Neural progenitor cell (in vitro differentiated cells): Measurements from ENCODE around the gene JMJD7. TPM values are rescaled to one million over a fixed set of nuclear protein-coding genes. Genes with fewer than 3 reads are reported as not detected.

Source experiments
- DNase-seq: peaks from one replicate; pipeline ENCODE4 v3.0.0-alpha.2; 2016; ENCODE audit warnings: low spot score
- H2AFZ ChIP-seq: fragments of 200-600 bp; sonication (generic); replicated peaks from 2 replicates; pipeline ENCODE4 v1.6.1; 2016; ENCODE audit warnings: antibody characterized with exemption
- H3F3A ChIP-seq: fragments of 200-600 bp; sonication (generic); 2 replicates; pipeline ENCODE4 v1.6.1; 2016; ENCODE audit warnings: antibody characterized with exemption, low read depth
- H3K27ac ChIP-seq: fragments of 200-600 bp; sonication (generic); 2 replicates; pipeline ENCODE4 v1.5.1; 2016; ENCODE audit warnings: mild to moderate bottlenecking
- H3K27me3 ChIP-seq: fragments of 200-600 bp; sonication (generic); 2 replicates; pipeline ENCODE4 v1.6.1; 2016; ENCODE audit warnings: mild to moderate bottlenecking, moderate library complexity
- H3K36me3 ChIP-seq: fragments of 200-600 bp; sonication (generic); 2 replicates; pipeline ENCODE4 v1.5.1; 2016
- H3K4me1 ChIP-seq: fragments of 200-600 bp; sonication (generic); 2 replicates; pipeline ENCODE4 v1.6.1; 2016; ENCODE audit warnings: mixed run types
- H3K4me2 ChIP-seq: fragments of 200-600 bp; sonication (generic); 2 replicates; pipeline ENCODE4 v1.6.1; 2016
- H3K4me3 ChIP-seq: fragments of 200-600 bp; sonication (generic); 2 replicates; pipeline ENCODE4 v1.5.1; 2016
- H3K79me2 ChIP-seq: fragments of 200-600 bp; sonication (generic); 2 replicates; pipeline ENCODE4 v1.6.1; 2016; ENCODE audit warnings: low read depth
- H3K9ac ChIP-seq: fragments of 200-600 bp; sonication (generic); 2 replicates; pipeline ENCODE4 v1.6.1; 2016
- H3K9me3 ChIP-seq: fragments of 200-600 bp; sonication (generic); 2 replicates; pipeline ENCODE4 v1.5.1; 2016; ENCODE audit warnings: low read depth
- H4K20me1 ChIP-seq: fragments of 200-600 bp; sonication (generic); 2 replicates; pipeline ENCODE4 v1.6.1; 2016; ENCODE audit warnings: low read depth
- H3K27ac Mint-ChIP-seq: 3 replicates; pipeline ENCODE4 v1.8.0; 2021; ENCODE audit warnings: mixed read lengths
- H3K27me3 Mint-ChIP-seq: 2 replicates; pipeline ENCODE4 v1.8.0; 2022; ENCODE audit warnings: low read depth, mild to moderate bottlenecking, inconsistent platforms, moderate library complexity, mixed read lengths; ENCODE audit not compliant: insufficient read depth
- H3K36me3 Mint-ChIP-seq: 3 replicates; pipeline ENCODE4 v1.8.0; 2021; ENCODE audit warnings: mixed read lengths
- H3K4me1 Mint-ChIP-seq: 3 replicates; pipeline ENCODE4 v1.8.0; 2021; ENCODE audit warnings: mixed read lengths
- H3K4me3 Mint-ChIP-seq: 3 replicates; pipeline ENCODE4 v1.8.0; 2021; ENCODE audit warnings: mild to moderate bottlenecking, moderate library complexity, mixed read lengths
- H3K9me3 Mint-ChIP-seq: 3 replicates; pipeline ENCODE4 v1.8.0; 2020; ENCODE audit warnings: mixed read lengths
- CTCF ChIP-seq: fragments of 200-600 bp; sonication (generic); IDR thresholded peaks from 2 replicates; pipeline ENCODE4 v1.5.1; 2017; ENCODE audit warnings: antibody characterized with exemption, mild to moderate bottlenecking
- EZH2 ChIP-seq: fragments of 200-600 bp; sonication (generic); IDR thresholded peaks from 2 replicates; pipeline ENCODE4 v1.6.1; 2017; ENCODE audit warnings: antibody characterized with exemption, mild to moderate bottlenecking, moderate library complexity
- EZH2phosphoT487 ChIP-seq: fragments of 200-600 bp; sonication (generic); IDR thresholded peaks from 2 replicates; pipeline ENCODE4 v1.6.1; 2017; ENCODE audit warnings: antibody characterized with exemption
- total RNA-seq: library from RNA; depleted of rRNA; stranded (reverse); fragments of >200 nt; gene quantifications from 2 replicates; pipeline ENCODE4 v1.2.3, GENCODE V29; 2015; ENCODE audit warnings: low replicate concordance

JMJD7 gene
- total RNA-seq, 1 donor from 2014 or later, result 13.4 TPM

DNA sequence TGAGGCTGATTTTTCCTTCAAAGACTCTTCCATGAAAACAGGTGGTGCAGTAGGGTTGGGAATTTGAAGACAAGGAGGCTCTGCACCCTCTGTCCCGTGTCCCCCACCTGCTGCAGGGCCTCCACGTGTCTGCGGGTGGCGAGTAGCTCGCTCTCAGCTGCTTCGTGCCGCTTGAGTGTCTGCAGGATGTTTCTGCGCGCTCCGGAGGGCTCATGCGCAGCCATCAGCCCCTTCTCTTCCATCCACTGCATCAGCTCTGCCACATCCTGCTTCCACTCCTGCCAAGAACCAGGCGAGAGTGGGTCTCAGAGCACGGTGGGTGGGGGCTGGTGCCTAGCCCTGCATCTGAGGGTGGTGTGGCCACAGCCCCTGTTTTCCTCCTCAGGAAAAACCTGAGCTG is 48.1 kb downstream of the JMJD7 start:
- Mint-ChIP-seq H3K36me3 (no peaks in the 10 kb centered on the region), H3K9me3 (no peaks in the 10 kb centered on the region), H3K4me1 (peaks cover 7% of the 10 kb centered on the region), H3K27me3 (peaks cover 6% of the 10 kb centered on the region), H3K27ac (no peak overlapping the region), H3K4me3 (no peak overlapping the region)
- no peaks in the 10 kb centered on the region for H3K79me2 ChIP-seq
- H3K4me1 ChIP-seq, result no peaks in the 10 kb centered on the region
- H3K9ac ChIP-seq, result no peak overlapping the region
- H3K27me3 ChIP-seq, result peaks cover 20% of the 10 kb centered on the region
- no peak for DNase-seq
- H3F3A ChIP-seq, result no peaks in the 10 kb centered on the region
- no peak for TF ChIP-seq EZH2phosphoT487
- no peak for TF ChIP-seq CTCF
- TF ChIP-seq EZH2, result no peak
- no peak overlapping the region for H2AFZ ChIP-seq
- H3K36me3 ChIP-seq, result no peaks in the 10 kb centered on the region
- H3K9me3 ChIP-seq, result no peaks in the 10 kb centered on the region
- no peaks in the 10 kb centered on the region for H4K20me1 ChIP-seq
- H3K4me3 ChIP-seq, result no peak overlapping the region
- H3K4me2 ChIP-seq, result no peak overlapping the region
- H3K27ac ChIP-seq, result no peak overlapping the region

DNA sequence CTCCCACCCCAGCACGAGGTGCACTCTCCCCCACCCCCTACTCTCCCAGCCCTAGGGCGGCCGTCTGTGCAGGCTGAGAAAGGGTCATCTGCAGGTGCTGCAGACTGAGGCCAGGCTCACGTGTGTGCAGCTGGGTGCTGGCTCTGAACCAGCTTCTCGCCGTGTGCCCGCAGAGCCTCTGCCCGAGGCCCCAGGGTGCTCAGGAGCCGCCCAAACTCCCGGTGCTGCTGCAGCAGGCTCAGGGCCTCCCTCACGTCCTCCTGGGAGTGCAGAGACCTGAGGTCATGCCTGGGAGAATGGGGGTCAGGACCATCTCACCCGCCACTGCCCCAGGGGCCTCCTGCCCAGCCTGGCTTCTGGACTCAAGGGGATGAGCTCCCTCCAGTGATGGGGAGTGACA is 48.8 kb downstream of the JMJD7 start:
- no peak overlapping the region for H3K27ac ChIP-seq
- TF ChIP-seq EZH2 (no peak), CTCF (no peak), EZH2phosphoT487 (no peak)
- no peak overlapping the region for H3K4me3 ChIP-seq
- no peaks in the 10 kb centered on the region for H4K20me1 ChIP-seq
- no peaks in the 10 kb centered on the region for H3K9me3 ChIP-seq
- H3K27me3 ChIP-seq, result peaks cover 27% of the 10 kb centered on the region
- Mint-ChIP-seq H3K4me1 (peaks cover 12% of the 10 kb centered on the region), H3K36me3 (peaks cover 2% of the 10 kb centered on the region), H3K27me3 (peaks cover 11% of the 10 kb centered on the region), H3K4me3 (no peak overlapping the region), H3K27ac (no peak overlapping the region), H3K9me3 (no peaks in the 10 kb centered on the region)
- no peaks in the 10 kb centered on the region for H3K4me1 ChIP-seq
- H2AFZ ChIP-seq, result no peak overlapping the region
- peaks cover 4% of the 10 kb centered on the region for H3F3A ChIP-seq
- H3K9ac ChIP-seq, result no peak overlapping the region
- no peaks in the 10 kb centered on the region for H3K79me2 ChIP-seq
- no peak for DNase-seq
- no peak overlapping the region for H3K4me2 ChIP-seq
- no peaks in the 10 kb centered on the region for H3K36me3 ChIP-seq

DNA sequence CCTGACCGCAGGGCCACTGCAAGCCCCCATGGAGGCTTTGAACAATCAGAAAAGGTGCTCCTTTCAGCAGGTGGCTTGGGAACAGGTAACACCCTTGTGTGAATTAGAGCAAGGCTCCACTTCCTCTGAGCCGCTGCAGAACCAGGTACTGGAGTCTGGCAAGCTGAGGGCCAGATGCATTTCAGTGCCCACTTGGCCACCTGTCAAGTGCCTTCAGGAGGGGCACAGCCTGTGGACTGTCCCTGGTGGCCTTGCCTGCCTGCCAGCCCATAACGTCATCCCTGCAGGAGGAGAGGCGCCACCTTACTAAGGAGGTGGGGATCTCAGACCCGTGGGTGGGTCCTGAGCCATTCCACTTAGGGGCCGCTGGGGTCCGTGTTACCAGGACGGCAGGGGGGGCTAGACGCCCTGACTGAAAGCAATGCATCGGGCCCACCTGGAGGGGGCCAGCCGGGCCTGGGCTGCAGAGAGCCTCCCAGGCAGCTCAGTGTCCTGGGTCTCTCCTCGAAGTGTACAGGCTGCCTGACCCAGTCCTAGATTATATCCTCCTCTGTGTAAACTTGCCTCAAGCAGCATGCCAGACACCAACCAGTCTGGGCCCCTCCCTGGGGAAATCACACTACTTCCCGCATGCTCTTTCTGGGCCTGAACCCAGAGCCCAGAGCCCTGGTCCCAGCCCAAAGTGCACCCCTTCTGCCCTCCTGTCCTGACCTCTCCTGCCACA is 49.9 kb downstream of the JMJD7 start:
- no peak overlapping the region for H3K4me3 ChIP-seq
- no peak overlapping the region for H3K27ac ChIP-seq
- H3K4me2 ChIP-seq, result no peak overlapping the region
- H4K20me1 ChIP-seq, result no peaks in the 10 kb centered on the region
- no peaks in the 10 kb centered on the region for H3K79me2 ChIP-seq
- peak; percentile 5 for TF ChIP-seq CTCF
- no peak for TF ChIP-seq EZH2
- H3K9me3 ChIP-seq, result no peaks in the 10 kb centered on the region
- Mint-ChIP-seq H3K27me3 (peaks cover 7% of the 10 kb centered on the region), H3K4me3 (no peak overlapping the region), H3K4me1 (peaks cover 15% of the 10 kb centered on the region), H3K9me3 (no peaks in the 10 kb centered on the region), H3K36me3 (peaks cover 4% of the 10 kb centered on the region), H3K27ac (peak overlapping the region; percentile 76)
- peaks cover 8% of the 10 kb centered on the region for H3K4me1 ChIP-seq
- DNase-seq, result no peak
- H3F3A ChIP-seq, result peaks cover 5% of the 10 kb centered on the region
- no peaks in the 10 kb centered on the region for H3K36me3 ChIP-seq
- H2AFZ ChIP-seq, result no peak overlapping the region
- H3K27me3 ChIP-seq, result peaks cover 38% of the 10 kb centered on the region
- no peak overlapping the region for H3K9ac ChIP-seq
